Gastroesophageal sphincter (tissue), 4 donors: ENCODE data around the gene TRIM63. TPM values are rescaled to one million over a fixed set of nuclear protein-coding genes. Genes with fewer than 3 reads are reported as not detected.
"Not testable (repeated sequence)": the region's sequence is repeated elsewhere in the genome, so short reads cannot be mapped to it uniquely, and the experiment has no call there.

ENCODE experiments used
- ATAC-seq: fragments of 150-250 bp; one replicate; pipeline ENCODE4 v1.9.1; 2016; ENCODE audit warnings: mild to moderate bottlenecking, moderate library complexity
- H3K27ac ChIP-seq, 4 donors: fragments of 200-600 bp; sonication (generic) in 3 of 4; 1 replicate in 3 of 4; 2 replicates in 1 of 4; pipeline ENCODE4 v1.5.1; 2016 to 2019
- H3K27me3 ChIP-seq: fragments of 200-600 bp; sonication (generic); one replicate; pipeline ENCODE4 v1.5.1; 2019
- H3K36me3 ChIP-seq, 2 donors: fragments of 200-600 bp; sonication (generic); one replicate each; pipeline ENCODE4 v1.5.1; 2019; ENCODE audit warnings: control low read depth in 1 of 2
- H3K4me1 ChIP-seq, 3 donors: fragments of 200-600 bp; sonication (generic); 1 replicate in 2 of 3; 2 replicates in 1 of 3; pipeline ENCODE4 v1.5.1; 2016 to 2019; ENCODE audit warnings: control low read depth in 2 of 3
- H3K4me3 ChIP-seq, 2 donors: fragments of 200-600 bp; sonication (generic); one replicate each; pipeline ENCODE4 v1.5.1; 2019; ENCODE audit warnings: mild to moderate bottlenecking in 1 of 2, moderate library complexity in 1 of 2
- H3K9me3 ChIP-seq, 3 donors: fragments of 200-600 bp; sonication (generic); one replicate each; pipeline ENCODE4 v1.5.1; 2017 to 2019; ENCODE audit warnings: control low read depth in 2 of 3
- EP300 ChIP-seq: sonication (generic); formaldehyde crosslinking; IDR thresholded peaks from one replicate; pipeline ENCODE4 v1.6.1; 2017; ENCODE audit warnings: antibody characterized with exemption, mild to moderate bottlenecking
- POLR2A ChIP-seq, 2 donors: fragments of 450-650 bp; IDR thresholded peaks; one replicate each; pipeline ENCODE4 v1.6.1; 2017; ENCODE audit warnings: antibody characterized with exemption in 2 of 2, mild to moderate bottlenecking in 2 of 2, moderate library complexity in 1 of 2
- POLR2AphosphoS5 ChIP-seq: sonication (generic); formaldehyde crosslinking; IDR thresholded peaks from one replicate; pipeline ENCODE4 v1.6.1; 2017; ENCODE audit warnings: antibody characterized with exemption
- WGBS, 2 donors: methylation state at CpG; one replicate each; pipeline ENCODE4 v1.1.5; 2018; ENCODE audit warnings: low coverage in 1 of 2; 5-methylcytosine and 5-hydroxymethylcytosine counted together
- total RNA-seq, 4 donors: library from RNA; depleted of rRNA; stranded (reverse); fragments of >200 nt; gene quantifications; one replicate each; pipeline ENCODE4 v1.1.0, GENCODE V29; 2016
- TF ChIP-seq, protein P1 (sequence below), 4 experiments: fragments of 200-600 bp in 2 of 4; fragments of 450-650 bp in 2 of 4; sonication (generic) in 1 of 4; IDR thresholded peaks; one replicate each; pipeline ENCODE4 v1.5.1; 2017 to 2019; ENCODE audit warnings: antibody characterized with exemption in 4 of 4, mild to moderate bottlenecking in 2 of 4, moderate library complexity in 2 of 4

Gene TRIM63
- total RNA-seq, 4 donors from 2014 or later, result 0.15 to 2.3 (median 0.82) TPM

DNA sequence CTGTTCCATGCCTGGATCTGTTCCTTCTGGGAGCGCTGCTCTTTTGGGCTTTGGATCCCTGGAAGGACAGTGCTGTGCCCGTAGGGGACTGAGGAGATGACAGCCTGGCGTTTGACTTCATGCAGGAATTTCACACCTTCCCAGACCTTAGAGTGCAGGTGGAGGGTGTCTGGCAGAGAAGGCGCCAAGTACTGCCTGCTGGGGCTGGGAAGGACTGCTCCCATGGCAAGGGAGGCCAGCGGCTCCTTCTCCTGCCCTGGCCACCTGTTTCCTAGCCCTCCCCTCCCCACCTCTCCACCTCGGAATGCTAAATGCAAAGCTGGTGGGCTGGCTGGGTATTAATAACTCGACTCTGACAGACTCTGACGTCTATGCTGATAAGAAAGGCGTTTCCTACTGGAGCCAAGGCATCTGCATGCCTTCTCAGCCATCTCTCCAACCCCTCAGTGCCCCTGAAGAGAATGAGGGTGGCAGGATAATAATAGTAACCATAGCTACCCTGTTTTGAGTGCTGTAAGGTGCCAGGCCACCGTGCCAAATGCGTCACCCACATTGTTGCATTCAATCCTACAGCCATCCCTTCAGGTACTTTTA is 26.7 kb upstream of the TRIM63 start:
- Histone ChIP-seq H3K4me1 (peaks cover 0 to 16% (median 0%) of the 10 kb centered on the region in 3 donors), H3K27ac (no peak overlapping the region), H3K27me3 (peaks cover 62% of the 10 kb centered on the region), H3K9me3 (no peaks in the 10 kb centered on the region), H3K4me3 (no peak overlapping the region), H3K36me3 (no peaks in the 10 kb centered on the region)
- 6 to 30% methylated on average over 3 to 7 of the region's 11 CpGs for WGBS, 2 donors
- TF ChIP-seq, protein P1, sequence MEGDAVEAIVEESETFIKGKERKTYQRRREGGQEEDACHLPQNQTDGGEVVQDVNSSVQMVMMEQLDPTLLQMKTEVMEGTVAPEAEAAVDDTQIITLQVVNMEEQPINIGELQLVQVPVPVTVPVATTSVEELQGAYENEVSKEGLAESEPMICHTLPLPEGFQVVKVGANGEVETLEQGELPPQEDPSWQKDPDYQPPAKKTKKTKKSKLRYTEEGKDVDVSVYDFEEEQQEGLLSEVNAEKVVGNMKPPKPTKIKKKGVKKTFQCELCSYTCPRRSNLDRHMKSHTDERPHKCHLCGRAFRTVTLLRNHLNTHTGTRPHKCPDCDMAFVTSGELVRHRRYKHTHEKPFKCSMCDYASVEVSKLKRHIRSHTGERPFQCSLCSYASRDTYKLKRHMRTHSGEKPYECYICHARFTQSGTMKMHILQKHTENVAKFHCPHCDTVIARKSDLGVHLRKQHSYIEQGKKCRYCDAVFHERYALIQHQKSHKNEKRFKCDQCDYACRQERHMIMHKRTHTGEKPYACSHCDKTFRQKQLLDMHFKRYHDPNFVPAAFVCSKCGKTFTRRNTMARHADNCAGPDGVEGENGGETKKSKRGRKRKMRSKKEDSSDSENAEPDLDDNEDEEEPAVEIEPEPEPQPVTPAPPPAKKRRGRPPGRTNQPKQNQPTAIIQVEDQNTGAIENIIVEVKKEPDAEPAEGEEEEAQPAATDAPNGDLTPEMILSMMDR (IDR thresholded peaks at IDR 0.05), result no peak
- no peak for TF ChIP-seq POLR2A (IDR thresholded peaks at IDR 0.05)
- no peak for TF ChIP-seq POLR2AphosphoS5
- TF ChIP-seq EP300, result no peak
- ATAC-seq, result peak; percentile 13

DNA sequence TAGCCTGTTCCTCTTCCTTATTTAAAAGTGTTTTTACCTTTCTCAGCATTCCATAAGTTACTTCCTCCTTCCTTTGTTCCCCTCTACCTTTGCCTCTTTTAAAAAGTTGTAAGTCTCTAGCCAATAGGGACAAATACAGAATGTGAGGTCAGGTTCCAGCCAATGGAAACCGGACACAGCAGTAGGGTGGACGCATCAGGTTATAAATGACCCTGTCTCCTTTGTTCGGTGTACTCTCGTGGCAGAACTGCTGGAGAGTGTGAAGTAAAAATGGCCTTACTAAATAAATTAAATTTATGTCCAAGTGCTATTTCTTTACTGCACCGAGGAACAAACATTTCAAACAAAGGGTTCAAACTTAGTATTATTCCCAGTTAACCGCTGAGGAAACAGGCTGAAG is 26.1 kb upstream of the TRIM63 start:
- not testable (repeated sequence) for H3K4me3 ChIP-seq, H3K36me3 ChIP-seq, ATAC-seq, H3K27ac ChIP-seq, H3K9me3 ChIP-seq
- 17 to 39% methylated on average over 4 to 6 of the region's 6 CpGs for WGBS, 2 donors
- peaks cover 61% of the 10 kb centered on the region for H3K27me3 ChIP-seq
- peaks cover 0 to 16% (median 0%) of the 10 kb centered on the region in 3 donors for H3K4me1 ChIP-seq

DNA sequence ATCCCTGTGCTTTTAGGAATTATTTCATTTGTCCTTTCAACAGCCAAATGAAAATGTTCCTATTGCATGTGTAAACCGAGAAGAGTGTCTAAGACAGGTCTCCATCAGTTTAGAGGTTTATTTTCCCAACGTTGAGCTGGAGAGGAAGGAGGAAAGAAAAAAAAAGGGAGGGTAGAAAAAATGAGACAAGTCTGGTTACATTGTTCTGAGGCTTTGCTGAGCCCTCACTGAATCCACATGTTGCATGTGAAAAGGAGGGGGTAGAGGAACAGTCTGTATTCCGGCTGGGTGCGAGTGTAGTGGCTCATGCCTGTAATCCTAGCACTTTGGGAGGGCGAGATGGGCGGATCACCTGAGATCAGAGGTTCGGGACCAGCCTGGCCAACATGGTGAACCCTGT is 25.0 kb upstream of the TRIM63 start:
- Histone ChIP-seq H3K27me3 (peaks cover 72% of the 10 kb centered on the region), H3K27ac (no peak overlapping the region), H3K4me3 (no peak overlapping the region), H3K4me1 (peaks cover 0 to 16% (median 0%) of the 10 kb centered on the region in 3 donors), H3K9me3 (no peaks in the 10 kb centered on the region), H3K36me3 (no peaks in the 10 kb centered on the region)
- TF ChIP-seq POLR2AphosphoS5, result no peak
- no peak for TF ChIP-seq EP300
- TF ChIP-seq, protein P1 (IDR thresholded peaks at IDR 0.05), result no peak
- no peak for TF ChIP-seq POLR2A (IDR thresholded peaks at IDR 0.05)
- no peak for ATAC-seq
- 64 to 70% methylated on average over 4 to 7 of the region's 7 CpGs for WGBS, 2 donors

DNA sequence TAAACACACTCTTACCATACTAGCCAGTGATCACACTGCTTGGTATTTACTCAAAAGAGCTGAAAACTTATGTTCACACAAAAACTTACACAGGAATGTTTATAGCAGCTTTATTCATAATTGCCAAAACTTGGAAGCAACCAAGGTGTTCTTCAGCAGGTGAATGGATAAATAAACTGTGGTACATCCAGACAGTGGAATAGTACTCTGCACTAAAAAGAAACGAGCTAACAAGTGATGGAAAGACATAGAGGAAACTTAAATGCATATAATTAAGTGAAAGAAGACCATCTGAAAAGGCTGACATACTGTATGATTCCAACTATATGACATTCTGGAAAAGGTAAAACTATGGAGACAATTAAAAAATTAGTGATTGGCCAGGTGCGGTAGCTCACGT is 23.5 kb upstream of the TRIM63 start:
- TF ChIP-seq POLR2A (IDR thresholded peaks at IDR 0.05) (no peak), EP300 (no peak), POLR2AphosphoS5 (no peak)
- TF ChIP-seq, protein P1 (IDR thresholded peaks at IDR 0.05), result no peak
- Histone ChIP-seq H3K4me3 (no peak overlapping the region), H3K27ac (no peak overlapping the region), H3K4me1 (peaks cover 0 to 16% (median 0%) of the 10 kb centered on the region in 3 donors), H3K9me3 (no peaks in the 10 kb centered on the region), H3K36me3 (no peaks in the 10 kb centered on the region), H3K27me3 (peaks cover 80% of the 10 kb centered on the region)
- WGBS, 2 donors, result 81 to 89% methylated on average over 3 of the region's 3 CpGs
- ATAC-seq, result no peak

DNA sequence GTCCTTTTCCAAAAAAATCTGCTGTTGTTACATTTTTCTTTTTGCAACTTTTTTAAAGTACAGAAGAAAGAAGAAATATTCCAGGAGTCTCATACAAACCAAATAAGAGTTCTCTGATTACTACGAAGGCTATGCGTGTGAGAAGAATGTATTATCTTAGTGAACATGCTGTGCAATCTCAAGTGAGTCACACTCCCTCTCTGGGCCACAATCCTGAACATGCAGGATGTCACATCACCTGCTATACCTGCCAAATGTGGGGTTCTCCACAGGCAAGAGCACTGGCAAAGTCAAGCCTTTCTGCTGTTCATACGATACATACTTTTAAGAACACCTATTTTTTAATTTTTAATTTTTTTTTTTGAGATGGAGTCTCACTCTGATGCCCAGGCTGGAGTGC is 21.7 kb upstream of the TRIM63 start:
- peaks cover 83% of the 10 kb centered on the region for H3K27me3 ChIP-seq
- no peak for ATAC-seq

DNA sequence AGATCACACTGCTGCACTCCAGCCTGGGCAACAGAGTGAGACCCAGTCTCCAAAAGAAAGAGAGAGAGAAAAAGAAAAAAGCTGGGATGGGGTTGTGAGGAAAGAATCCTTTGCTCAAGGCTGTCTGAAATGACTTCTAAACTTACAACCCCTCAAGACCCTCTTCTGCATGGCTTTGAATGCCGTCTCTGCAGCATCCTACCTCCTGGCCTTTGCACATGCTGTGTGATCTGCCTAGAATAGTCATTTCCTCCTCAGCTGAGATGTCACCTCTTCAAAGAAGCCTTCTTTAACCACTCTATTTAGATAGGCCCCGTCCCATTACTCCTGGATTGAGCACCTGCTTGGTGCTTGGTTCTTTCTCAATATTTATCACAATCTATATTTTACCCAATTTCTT is 17.4 kb upstream of the TRIM63 start:
- no peaks in the 10 kb centered on the region for H3K36me3 ChIP-seq
- TF ChIP-seq POLR2AphosphoS5 (no peak), POLR2A (IDR thresholded peaks at IDR 0.05) (no peak), EP300 (no peak)
- TF ChIP-seq, protein P1 (IDR thresholded peaks at IDR 0.05), result no peak
- H3K9me3 ChIP-seq, result no peaks in the 10 kb centered on the region
- no peaks in the 10 kb centered on the region for H3K4me1 ChIP-seq
- ATAC-seq, result no peak
- H3K4me3 ChIP-seq, result no peak overlapping the region
- no peak overlapping the region for H3K27ac ChIP-seq
- 79 to 89% methylated on average over 2 of the region's 2 CpGs for WGBS, 2 donors
- H3K27me3 ChIP-seq, result peaks cover 46% of the 10 kb centered on the region

More for the DNA sequence above, 21.7 kb upstream of the TRIM63 start:
- Histone ChIP-seq H3K36me3 (no peaks in the 10 kb centered on the region), H3K9me3 (no peaks in the 10 kb centered on the region), H3K27ac (no peak overlapping the region), H3K4me1 (peaks cover 0 to 6% (median 0%) of the 10 kb centered on the region in 3 donors), H3K4me3 (no peak overlapping the region)
- TF ChIP-seq EP300, result no peak
- WGBS, 2 donors, result 88 to 100% methylated on average over 3 of the region's 3 CpGs
